Lower leg skin (tissue), 3 donors: ENCODE results near the gene PTGDR.

Experiments
- POLR2A ChIP-seq, 2 donors: fragments of 450-650 bp; IDR thresholded peaks; one replicate each; pipeline ENCODE4 v1.6.1; 2016 to 2017; ENCODE audit warnings: antibody characterized with exemption in 2 of 2, mild to moderate bottlenecking in 1 of 2, moderate library complexity in 1 of 2
- TF ChIP-seq, protein P1 (sequence below), 3 donors: fragments of 450-650 bp; IDR thresholded peaks; one replicate each; pipeline ENCODE4 v1.5.1; 2016; ENCODE audit warnings: antibody characterized with exemption in 3 of 3, mild to moderate bottlenecking in 3 of 3, moderate library complexity in 2 of 3

- TF ChIP-seq POLR2A (IDR thresholded peaks at IDR 0.05), result no peak
- TF ChIP-seq, protein P1, sequence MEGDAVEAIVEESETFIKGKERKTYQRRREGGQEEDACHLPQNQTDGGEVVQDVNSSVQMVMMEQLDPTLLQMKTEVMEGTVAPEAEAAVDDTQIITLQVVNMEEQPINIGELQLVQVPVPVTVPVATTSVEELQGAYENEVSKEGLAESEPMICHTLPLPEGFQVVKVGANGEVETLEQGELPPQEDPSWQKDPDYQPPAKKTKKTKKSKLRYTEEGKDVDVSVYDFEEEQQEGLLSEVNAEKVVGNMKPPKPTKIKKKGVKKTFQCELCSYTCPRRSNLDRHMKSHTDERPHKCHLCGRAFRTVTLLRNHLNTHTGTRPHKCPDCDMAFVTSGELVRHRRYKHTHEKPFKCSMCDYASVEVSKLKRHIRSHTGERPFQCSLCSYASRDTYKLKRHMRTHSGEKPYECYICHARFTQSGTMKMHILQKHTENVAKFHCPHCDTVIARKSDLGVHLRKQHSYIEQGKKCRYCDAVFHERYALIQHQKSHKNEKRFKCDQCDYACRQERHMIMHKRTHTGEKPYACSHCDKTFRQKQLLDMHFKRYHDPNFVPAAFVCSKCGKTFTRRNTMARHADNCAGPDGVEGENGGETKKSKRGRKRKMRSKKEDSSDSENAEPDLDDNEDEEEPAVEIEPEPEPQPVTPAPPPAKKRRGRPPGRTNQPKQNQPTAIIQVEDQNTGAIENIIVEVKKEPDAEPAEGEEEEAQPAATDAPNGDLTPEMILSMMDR (IDR thresholded peaks at IDR 0.05), result no peak
These were observed 8.1 kb upstream of the PTGDR start for GRCh38 chr14:52259434-52259833.
